Stimulated activated CD4-positive, alpha-beta T cell treated with anti-CD3 and anti-CD28 coated beads, Interleukin-4, amount 100 ng/mL, for 4 hours (primary cell): ENCODE results near the gene ZFP36L1.

Experiments
- DNase-seq, 2 experiments: peaks; one replicate each; pipeline ENCODE4 v3.0.0-alpha.2; 2020

ZFP36L1 gene

GRCh38 chr14:68759937-68760336, 32.9 kb downstream of the ZFP36L1 start:
- DNase-seq: no peak

- DNase-seq: no peak
These were observed 33.8 kb downstream of the ZFP36L1 start for GRCh38 chr14:68759017-68759560.

GRCh38 chr14:68758301-68758700, 34.6 kb downstream of the ZFP36L1 start:
- DNase-seq: no peak

GRCh38 chr14:68757618-68758081, 35.2 kb downstream of the ZFP36L1 start:
- no peak for DNase-seq

DNA sequence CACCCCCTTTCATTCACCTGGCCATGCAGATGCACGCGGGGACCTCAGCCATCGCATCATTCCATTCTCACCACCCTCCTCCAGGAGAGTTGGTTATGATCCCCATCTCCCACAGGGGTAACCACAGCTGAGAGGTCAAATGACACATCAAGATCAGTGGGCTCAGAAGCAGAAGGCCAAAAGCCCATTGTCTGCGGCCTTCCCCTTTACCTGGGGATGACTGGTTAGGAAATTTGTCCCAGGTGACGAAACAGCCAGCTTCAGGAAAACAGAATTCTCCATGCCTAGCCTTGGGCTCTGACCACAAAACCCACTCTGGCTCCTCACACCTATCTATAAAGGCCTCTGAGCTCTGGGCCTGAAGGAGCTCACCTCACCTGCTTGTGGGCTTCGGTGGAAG, 36.1 kb downstream of the ZFP36L1 start:
- no peak for DNase-seq

DNA sequence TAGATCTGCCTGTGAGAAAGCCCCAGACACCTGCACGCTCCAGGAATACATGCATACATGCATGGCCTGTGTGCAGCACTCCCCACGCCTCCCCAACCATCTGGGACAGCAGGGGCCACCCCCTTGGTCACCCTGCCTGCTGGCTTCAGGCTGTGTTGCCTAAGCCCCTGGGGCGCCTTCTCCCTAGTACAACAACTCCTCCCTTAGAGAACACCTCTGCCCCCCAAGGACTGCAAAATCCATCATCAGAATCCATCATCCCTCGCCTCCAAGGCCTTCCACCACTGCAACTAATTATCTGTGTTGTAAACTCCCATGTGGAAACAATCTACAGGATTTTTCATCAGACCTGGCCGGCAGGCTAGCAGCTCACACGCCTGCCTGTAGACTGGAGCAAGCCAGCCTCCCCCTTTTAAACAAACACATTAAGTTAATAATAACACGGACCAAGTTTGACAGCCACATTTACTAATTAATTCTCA, 36.8 kb downstream of the ZFP36L1 start:
- no peak for DNase-seq

DNA sequence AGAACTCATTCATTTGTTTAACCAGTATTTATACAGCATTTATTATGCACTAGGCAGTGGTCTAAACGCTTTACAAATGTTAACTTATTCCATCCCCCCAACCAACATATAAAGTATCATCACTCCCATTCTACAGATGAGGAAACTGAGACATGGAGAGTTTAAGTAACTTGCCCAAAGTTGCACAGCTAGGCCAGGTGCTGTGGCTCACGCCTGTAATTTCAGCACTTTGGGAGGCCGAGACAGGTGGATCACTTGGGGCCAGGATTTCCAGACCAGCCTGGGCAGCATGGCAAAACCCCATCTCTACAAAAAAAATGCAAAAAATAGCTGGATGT, 37.9 kb downstream of the ZFP36L1 start:
- DNase-seq: no peak

DNA sequence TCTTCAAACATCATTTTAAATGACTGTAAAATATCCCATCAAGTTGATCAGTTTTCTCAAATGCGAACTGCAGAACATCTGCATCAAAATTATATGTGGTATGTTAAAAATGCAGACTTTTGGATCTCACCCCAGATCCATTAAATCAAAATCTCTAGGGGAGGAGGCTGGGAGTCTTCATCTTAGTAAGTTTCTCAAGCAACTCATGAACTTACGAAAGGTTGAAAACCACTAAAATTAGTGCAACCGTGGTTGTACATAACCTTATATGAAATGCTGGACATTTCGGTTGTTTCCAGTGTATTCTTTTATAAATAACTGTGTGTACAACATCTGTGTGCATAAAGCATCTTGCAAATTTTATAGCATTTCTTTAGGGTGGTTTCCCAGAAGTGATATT, 39.2 kb downstream of the ZFP36L1 start:
- no peak for DNase-seq

- DNase-seq: no peak
These were observed 40.4 kb downstream of the ZFP36L1 start for GRCh38 chr14:68752271-68753006.

DNA sequence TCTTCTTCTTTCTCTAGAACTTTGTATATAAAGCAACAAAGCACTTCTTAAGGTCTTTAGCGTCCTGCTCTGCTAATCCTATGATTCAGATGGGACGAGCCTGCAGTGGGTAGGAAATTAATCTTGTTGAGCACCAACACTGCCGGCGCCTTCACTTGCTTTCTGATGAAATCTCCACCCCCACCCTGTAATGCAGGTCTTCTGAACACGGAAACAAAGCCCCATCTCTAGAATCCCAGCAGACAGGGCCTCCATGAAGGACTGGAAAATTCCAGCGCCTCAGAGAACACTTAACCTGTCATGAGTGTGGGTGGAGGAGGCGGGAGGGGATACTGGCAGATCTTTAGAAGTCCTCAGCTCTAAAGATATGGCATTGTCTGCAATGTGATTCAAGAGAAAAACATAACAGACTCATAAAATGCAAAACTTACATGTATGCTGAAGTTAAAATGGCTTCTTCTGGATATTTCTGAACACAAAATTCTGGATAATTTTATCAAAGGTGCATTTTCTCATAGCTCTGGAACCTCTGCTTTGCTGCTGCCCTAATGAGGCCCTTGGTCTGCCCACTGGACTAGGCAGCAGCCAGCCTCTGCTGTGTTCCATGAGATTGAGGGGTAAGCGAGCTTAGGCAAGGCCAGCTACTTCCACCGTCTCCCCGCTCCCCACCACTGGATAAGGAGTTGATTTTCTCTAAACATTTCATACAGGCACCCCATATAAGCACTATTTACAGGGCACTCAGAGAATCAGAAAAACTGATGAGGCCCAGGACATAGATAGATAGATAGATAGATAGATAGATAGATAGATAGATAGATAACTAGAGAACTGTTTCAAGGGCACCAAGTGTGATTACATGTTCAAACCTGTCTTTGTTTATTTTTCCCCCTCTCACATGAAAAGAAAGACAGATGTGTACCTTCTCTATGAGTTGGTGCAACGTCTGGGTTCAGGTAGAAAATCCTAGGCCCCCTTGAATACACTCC, 43.1 kb downstream of the ZFP36L1 start:
- peak in 1 of 2 experiments; percentile 11 for DNase-seq

- no peak for DNase-seq
These were observed 44.2 kb downstream of the ZFP36L1 start for GRCh38 chr14:68748691-68749090.

GRCh38 chr14:68748260-68748659, 44.6 kb downstream of the ZFP36L1 start:
- no peak for DNase-seq

DNA sequence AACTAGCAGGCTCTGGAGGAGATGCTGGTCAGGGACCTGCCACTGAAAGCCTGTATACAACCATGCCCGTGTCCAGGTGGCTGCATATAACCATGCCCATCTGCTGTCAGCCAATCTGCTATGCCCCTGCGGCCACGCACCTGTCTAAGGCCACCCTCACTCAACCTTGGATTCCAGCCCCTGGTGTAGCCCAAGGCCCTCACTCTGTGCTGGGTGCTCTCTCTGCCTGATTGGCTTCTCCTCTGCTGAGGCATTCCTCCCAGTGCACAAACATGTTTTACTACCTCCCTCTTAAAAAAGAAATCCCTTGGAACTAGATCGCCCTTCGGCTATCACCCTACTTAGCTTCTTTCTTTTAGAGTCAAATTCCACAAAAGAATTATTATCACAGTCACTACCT, 45.5 kb downstream of the ZFP36L1 start:
- no peak for DNase-seq

DNA sequence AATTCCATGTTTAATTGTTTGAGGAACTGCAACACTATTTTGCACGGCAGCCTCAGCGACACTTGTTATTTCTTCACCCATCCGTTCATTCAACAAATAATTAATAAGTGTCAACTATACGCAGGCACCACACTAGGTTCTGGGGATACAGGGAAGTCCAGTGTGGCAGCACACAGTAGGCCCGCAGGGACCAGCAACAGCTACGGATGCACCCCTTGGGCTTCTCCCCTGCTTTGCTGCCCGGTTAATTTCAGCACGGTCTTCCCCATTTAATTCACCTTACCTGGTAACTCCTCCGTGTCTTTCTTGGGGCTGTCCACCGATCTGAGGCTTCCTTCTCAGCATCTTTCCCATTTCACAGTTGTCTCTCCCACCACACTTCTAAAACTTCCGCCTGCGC, 48.3 kb downstream of the ZFP36L1 start:
- DNase-seq: no peak

DNA sequence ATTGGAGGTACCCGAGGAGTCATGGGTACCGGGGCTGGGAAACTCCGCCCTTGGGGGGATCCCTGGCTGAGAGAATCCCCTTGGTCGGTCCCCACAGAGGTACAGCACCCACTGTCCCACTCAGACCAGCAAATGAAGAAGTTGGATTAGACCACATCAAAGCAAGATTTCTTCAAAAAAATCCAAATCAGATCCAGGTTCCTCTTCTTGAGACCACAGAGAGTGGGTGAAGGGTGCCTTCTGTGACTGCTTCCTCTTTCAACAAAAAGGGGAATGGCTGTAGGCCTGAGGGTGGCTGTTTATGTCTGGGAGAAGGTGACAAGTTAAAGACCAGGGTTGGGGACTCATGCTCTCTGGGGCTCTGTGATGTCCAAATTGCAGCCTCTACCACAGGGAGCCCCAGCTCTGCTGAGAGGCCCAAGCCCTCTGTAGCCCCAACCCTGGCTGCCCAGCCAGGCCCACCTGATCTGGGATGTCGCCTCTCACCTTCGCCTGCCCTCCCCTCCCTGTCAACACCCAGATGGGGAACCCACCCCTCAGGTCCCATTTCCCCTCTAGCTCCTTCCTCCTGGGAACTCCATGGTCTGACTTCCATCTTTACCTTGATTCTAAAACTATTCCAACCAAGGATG, 50.9 kb downstream of the ZFP36L1 start:
- DNase-seq: no peak

DNA sequence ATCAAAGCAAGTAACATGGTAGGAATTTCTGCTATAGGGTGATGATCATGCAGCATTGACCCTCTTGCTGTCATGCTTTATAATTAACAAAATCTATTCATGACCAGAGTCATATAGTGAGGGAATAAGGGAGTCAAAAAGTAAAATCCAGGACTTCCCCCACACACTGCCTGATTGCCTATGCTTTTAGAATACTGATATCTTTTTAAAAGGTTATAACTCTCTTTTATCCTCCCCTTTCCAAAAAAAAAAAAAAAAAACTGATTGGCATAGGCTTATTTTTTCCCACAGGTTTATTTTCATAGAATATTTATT, 51.4 kb downstream of the ZFP36L1 start:
- DNase-seq: no peak

GRCh38 chr14:68740788-68741476, 51.9 kb downstream of the ZFP36L1 start:
- no peak for DNase-seq

DNA sequence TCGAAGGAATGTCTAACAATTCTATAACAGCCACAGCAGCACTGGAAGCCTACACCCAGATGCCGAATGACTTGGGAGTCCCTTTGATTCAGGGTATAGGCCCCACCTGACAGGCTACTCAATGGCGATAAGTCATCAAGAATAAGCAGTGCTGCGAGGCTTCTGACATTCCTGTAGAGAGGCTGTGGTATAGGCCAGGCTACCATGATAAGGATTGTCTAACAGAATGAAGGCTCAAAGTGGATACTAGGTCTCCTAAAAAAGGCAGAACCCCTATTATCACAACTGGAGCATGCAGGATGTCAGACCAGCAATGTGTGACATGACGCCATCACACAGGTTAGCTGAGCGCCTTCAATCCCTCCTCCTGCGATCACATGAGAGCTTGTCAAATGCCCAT, 53.2 kb downstream of the ZFP36L1 start:
- DNase-seq: no peak

- DNase-seq: no peak
These were observed 54.3 kb downstream of the ZFP36L1 start for GRCh38 chr14:68738559-68738958.
